HG02970 (cell line): ENCODE results near the gene NF1.

Source experiments
- ATAC-seq: cut with Tn5 transposase; IDR thresholded peaks from one replicate; pipeline ENCODE4 v1.9.1; 2021; ENCODE audit warnings: mild to moderate bottlenecking, moderate library complexity, moderate number of reproducible peaks; ENCODE audit not compliant: unreplicated experiment, low FRiP score

NF1 gene

GRCh38 chr17:31417051-31417792 is 322.4 kb downstream of the NF1 start:
- no peak for ATAC-seq

- no peak for ATAC-seq
Measured at GRCh38 chr17:31418773-31419350, 324.1 kb downstream of the NF1 start.

GRCh38 chr17:31422443-31422842 is 327.7 kb downstream of the NF1 start:
- no peak for ATAC-seq

GRCh38 chr17:31424944-31425281 is 330.1 kb downstream of the NF1 start:
- ATAC-seq = no peak

- no peak for ATAC-seq
Measured at GRCh38 chr17:31425282-31426040, 330.7 kb downstream of the NF1 start.
